ENCODE data around the gene MEGF6. TPM values are rescaled to one million over a fixed set of nuclear protein-coding genes. Genes with fewer than 3 reads are reported as not detected.

MEGF6 gene
- total RNA-seq, 1 experiment from 2014 or later: 21.3 TPM

DNA sequence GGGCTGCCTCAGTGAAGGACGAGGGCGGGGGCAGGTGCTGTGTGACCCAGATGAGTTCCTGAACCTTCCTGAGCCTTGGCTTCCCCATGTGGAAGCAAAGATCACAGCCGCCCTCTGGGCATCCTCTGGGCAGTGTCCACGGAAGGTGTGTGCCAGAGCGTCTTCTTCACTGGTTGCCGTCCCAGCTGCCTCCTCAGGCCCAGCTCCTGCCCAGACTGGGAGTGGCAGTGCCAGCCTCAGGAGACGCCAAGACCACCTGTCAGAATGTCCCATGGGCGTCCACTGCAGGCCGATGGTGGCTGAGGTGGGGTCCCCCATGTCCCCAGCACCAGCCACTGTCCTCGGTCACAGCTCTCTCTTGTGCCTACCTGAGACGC lies 146.7 kb downstream of the MEGF6 start:
- WGBS (ENCODE audit: extremely low coverage, insufficient read length, low lambda C conversion rate): no CpG with 5 or more reads among the region's 11 CpGs
- H4K5ac ChIP-seq (ENCODE audit: insufficient read length, low read depth, low read length): no peak overlapping the region
- peak overlapping the region in 1 of 3 experiments; percentile 68; a peak in 1 of 7 replicates for H3K27ac Mint-ChIP-seq

More for the DNA sequence above, 146.7 kb downstream of the MEGF6 start:
- no peak overlapping the region for H3K4me2 ChIP-seq (ENCODE audit: insufficient read depth, insufficient read length, low read length)
- H4K8ac ChIP-seq (replicated peaks; ENCODE audit: insufficient read length, low read depth, low read length): no peak overlapping the region
- no peak overlapping the region for H3K27ac ChIP-seq (ENCODE audit: insufficient read length, low read depth, low read length)
- H3K56ac ChIP-seq (ENCODE audit: insufficient read length, low read depth, low read length): no peak overlapping the region
- no peaks in the 10 kb centered on the region for H3K79me1 ChIP-seq (ENCODE audit: insufficient read depth, low read depth, low read length, poor library complexity, severe bottlenecking)
- H4K91ac ChIP-seq (ENCODE audit: insufficient read length, low read depth, low read length): no peak overlapping the region
- no peak overlapping the region for H2AFZ ChIP-seq (ENCODE audit: low read length)
- peaks cover 9 to 12% of the 10 kb centered on the region in 2 experiments; a peak in 3 of 4 replicates for H3K4me1 Mint-ChIP-seq
- no peak overlapping the region for H3K9ac ChIP-seq (ENCODE audit: extremely low read depth, insufficient read length, low read length)
- TF ChIP-seq, protein P1, sequence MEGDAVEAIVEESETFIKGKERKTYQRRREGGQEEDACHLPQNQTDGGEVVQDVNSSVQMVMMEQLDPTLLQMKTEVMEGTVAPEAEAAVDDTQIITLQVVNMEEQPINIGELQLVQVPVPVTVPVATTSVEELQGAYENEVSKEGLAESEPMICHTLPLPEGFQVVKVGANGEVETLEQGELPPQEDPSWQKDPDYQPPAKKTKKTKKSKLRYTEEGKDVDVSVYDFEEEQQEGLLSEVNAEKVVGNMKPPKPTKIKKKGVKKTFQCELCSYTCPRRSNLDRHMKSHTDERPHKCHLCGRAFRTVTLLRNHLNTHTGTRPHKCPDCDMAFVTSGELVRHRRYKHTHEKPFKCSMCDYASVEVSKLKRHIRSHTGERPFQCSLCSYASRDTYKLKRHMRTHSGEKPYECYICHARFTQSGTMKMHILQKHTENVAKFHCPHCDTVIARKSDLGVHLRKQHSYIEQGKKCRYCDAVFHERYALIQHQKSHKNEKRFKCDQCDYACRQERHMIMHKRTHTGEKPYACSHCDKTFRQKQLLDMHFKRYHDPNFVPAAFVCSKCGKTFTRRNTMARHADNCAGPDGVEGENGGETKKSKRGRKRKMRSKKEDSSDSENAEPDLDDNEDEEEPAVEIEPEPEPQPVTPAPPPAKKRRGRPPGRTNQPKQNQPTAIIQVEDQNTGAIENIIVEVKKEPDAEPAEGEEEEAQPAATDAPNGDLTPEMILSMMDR (conservative IDR thresholded peaks at IDR 0.05): no peak
- no peak overlapping the region for H3K23ac ChIP-seq (ENCODE audit: insufficient read length, low read depth, low read length)
- H3K14ac ChIP-seq (ENCODE audit: insufficient read depth, low read length): no peak overlapping the region; the same call in 1 of the 2 replicates
- H2BK15ac ChIP-seq (ENCODE audit: low read depth, low read length): no peak overlapping the region
- H2BK5ac ChIP-seq (ENCODE audit: insufficient read length, low read length): no peak overlapping the region
- H3K27me3 Mint-ChIP-seq (ENCODE audit: low read depth): no peaks in the 10 kb centered on the region
- no peaks in the 10 kb centered on the region for H3K27me3 ChIP-seq (ENCODE audit: insufficient read depth, low read length)
- no peak for DNase-seq
- H3K36me3 Mint-ChIP-seq (ENCODE audit: insufficient read depth in 1 of 3, low read depth in 3 of 3): peaks cover 0 to 21% (median under 1%) of the 10 kb centered on the region in 3 experiments; a peak in 3 of 7 replicates
- H4K20me1 ChIP-seq (ENCODE audit: control insufficient read depth, insufficient read depth, insufficient read length): peaks cover 2% of the 10 kb centered on the region
- H2BK12ac ChIP-seq (ENCODE audit: insufficient read length, low read depth, low read length): no peak overlapping the region
- no peaks in the 10 kb centered on the region for H3K9me3 ChIP-seq (ENCODE audit: control insufficient read depth, low read depth, low read length)
- H2BK120ac ChIP-seq (ENCODE audit: low read depth, low read length, poor library complexity, severe bottlenecking): no peak overlapping the region
- no peaks in the 10 kb centered on the region for H3K4me1 ChIP-seq (ENCODE audit: insufficient read depth, low read length)
- H2BK20ac ChIP-seq (ENCODE audit: low read depth, low read length, poor library complexity, severe bottlenecking): no peak overlapping the region
- no peak overlapping the region for H3K4ac ChIP-seq (ENCODE audit: low read depth, low read length)
- no peak overlapping the region for H3T11ph ChIP-seq (ENCODE audit: low read length)
- no peak overlapping the region for H3K18ac ChIP-seq (ENCODE audit: insufficient read length, low read depth, low read length)
- no peaks in the 10 kb centered on the region for H3K9me3 Mint-ChIP-seq
- no peak overlapping the region for H3K4me3 Mint-ChIP-seq
- no peak overlapping the region for H2AK5ac ChIP-seq (ENCODE audit: insufficient read length, low read length)
- H3K23me2 ChIP-seq (ENCODE audit: insufficient read length, low read depth, low read length, poor library complexity, severe bottlenecking): no peaks in the 10 kb centered on the region
- H3K79me2 ChIP-seq (ENCODE audit: insufficient read depth, low read length): no peaks in the 10 kb centered on the region
